Neural cell (in vitro differentiated cells): ENCODE results near the gene PDZRN3. TPM values are rescaled to one million over a fixed set of nuclear protein-coding genes. Genes with fewer than 3 reads are reported as not detected.

Experiments used
- H2AFZ ChIP-seq: fragments of 200-600, 300-800 bp; sonication (generic), shearing (Covaris generic); 2 replicates; pipeline ENCODE4 v1.6.0; 2014; ENCODE audit warnings: low read depth, mild to moderate bottlenecking, antibody characterized with exemption, low read length, moderate library complexity
- H3F3A ChIP-seq: fragments of 200-600 bp; shearing (Covaris generic); 2 replicates; pipeline ENCODE4 v1.6.1; 2016; ENCODE audit warnings: mild to moderate bottlenecking, moderate library complexity, mixed read lengths, antibody characterized with exemption, low read length; ENCODE audit not compliant: insufficient read depth, poor library complexity, severe bottlenecking
- H3K27ac ChIP-seq: fragments of 200-600, 300-800 bp; sonication (generic), shearing (Covaris generic); 2 replicates; pipeline ENCODE4 v1.5.1; 2014; ENCODE audit warnings: mild to moderate bottlenecking, low read length, moderate library complexity
- H3K27me3 ChIP-seq: fragments of 300-800, 200-600 bp; sonication (generic), shearing (Covaris generic); 2 replicates; pipeline ENCODE4 v1.6.0; 2014; ENCODE audit warnings: mild to moderate bottlenecking, low read depth, low read length, moderate library complexity; ENCODE audit not compliant: insufficient read depth
- H3K36me3 ChIP-seq: fragments of 300-800, 200-600 bp; sonication (generic), shearing (Covaris generic); 2 replicates; pipeline ENCODE4 v1.5.1; 2014; ENCODE audit warnings: mild to moderate bottlenecking, antibody characterized with exemption, low read length, moderate library complexity; ENCODE audit not compliant: insufficient read depth
- H3K4me2 ChIP-seq: fragments of 300-800, 200-600 bp; sonication (generic), shearing (Covaris generic); 2 replicates; pipeline ENCODE4 v1.6.0; 2014; ENCODE audit warnings: mild to moderate bottlenecking, low read length
- H3K4me3 ChIP-seq: fragments of 300-800, 200-600 bp; sonication (generic), shearing (Covaris generic); 2 replicates; pipeline ENCODE4 v1.5.1; 2014; ENCODE audit warnings: mild to moderate bottlenecking, low read length, moderate library complexity
- H3K79me2 ChIP-seq: fragments of 200-600 bp; shearing (Covaris generic); replicated peaks from 2 replicates; pipeline ENCODE4 v1.6.0; 2014; ENCODE audit warnings: mild to moderate bottlenecking, low read length, moderate library complexity; ENCODE audit not compliant: insufficient read depth
- H3K9ac ChIP-seq: fragments of 300-800, 200-600 bp; sonication (generic), shearing (Covaris generic); 2 replicates; pipeline ENCODE4 v1.6.1; 2016; ENCODE audit warnings: mild to moderate bottlenecking, low read length, mixed read lengths
- H3K9me2 ChIP-seq: fragments of 200-600 bp; shearing (Covaris generic); 2 replicates; pipeline ENCODE4 v1.6.1; 2016; ENCODE audit warnings: mild to moderate bottlenecking, low read length, mixed read lengths; ENCODE audit not compliant: insufficient read depth
- H3K9me3 ChIP-seq: fragments of 200-600, 300-800 bp; sonication (generic), shearing (Covaris generic); 2 replicates; pipeline ENCODE4 v1.6.1; 2016; ENCODE audit warnings: mild to moderate bottlenecking, mixed run types, low read length, moderate library complexity, mixed read lengths
- H4K20me1 ChIP-seq: fragments of 200-600 bp; shearing (Covaris generic); 2 replicates; pipeline ENCODE4 v1.6.1; 2016; ENCODE audit warnings: mild to moderate bottlenecking, mixed run types; ENCODE audit not compliant: insufficient read depth
- CTCF ChIP-seq: fragments of 450-650 bp; IDR thresholded peaks from 2 replicates; pipeline ENCODE4 v1.5.1; 2014; ENCODE audit warnings: antibody characterized with exemption, mild to moderate bottlenecking, moderate library complexity; ENCODE audit not compliant: poor library complexity, severe bottlenecking
- EP300 ChIP-seq: fragments of 450-650 bp; conservative IDR thresholded peaks from 2 replicates; pipeline ENCODE4 v1.6.1; 2014; ENCODE audit warnings: antibody characterized with exemption, mild to moderate bottlenecking, moderate library complexity; ENCODE audit not compliant: poor library complexity, severe bottlenecking
- EZH2 ChIP-seq: fragments of 200-600, 300-800 bp; shearing (Covaris generic), sonication (generic); IDR thresholded peaks from 2 replicates; pipeline ENCODE4 v1.6.1; 2014; ENCODE audit warnings: antibody characterized with exemption, low read length, borderline replicate concordance, mild to moderate bottlenecking; ENCODE audit not compliant: insufficient read depth, poor library complexity, severe bottlenecking
- MXI1 ChIP-seq: fragments of 450-650 bp; conservative IDR thresholded peaks from 2 replicates; pipeline ENCODE4 v1.6.1; 2014; ENCODE audit warnings: antibody characterized with exemption, mild to moderate bottlenecking; ENCODE audit not compliant: poor library complexity, severe bottlenecking
- POLR2AphosphoS5 ChIP-seq: IDR thresholded peaks from 2 replicates; pipeline ENCODE4 v1.6.1; 2012
- RAD21 ChIP-seq: fragments of 450-650 bp; conservative IDR thresholded peaks from 2 replicates; pipeline ENCODE4 v1.6.1; 2014; ENCODE audit warnings: antibody characterized with exemption, mild to moderate bottlenecking, moderate library complexity
- SMC3 ChIP-seq: fragments of 450-650 bp; conservative IDR thresholded peaks from 2 replicates; pipeline ENCODE4 v1.6.1; 2014; ENCODE audit warnings: antibody characterized with exemption, mild to moderate bottlenecking, moderate library complexity; ENCODE audit not compliant: poor library complexity
- TAF1 ChIP-seq: IDR thresholded peaks from 2 replicates; pipeline ENCODE4 v1.6.1; 2012; ENCODE audit warnings: low read depth
- polyA plus RNA-seq: library from polyadenylated mRNA; depleted of rRNA; stranded (reverse); fragments of >200 nt; gene quantifications from 2 replicates; pipeline ENCODE4 v1.2.3, GENCODE V29; 2014
- TF ChIP-seq, protein P1 (sequence below): IDR thresholded peaks from 2 replicates; pipeline ENCODE4 v1.6.1; 2012; ENCODE audit warnings: borderline replicate concordance

Gene PDZRN3
- polyA plus RNA-seq, 1 donor from 2014 or later = 1.1 TPM

DNA sequence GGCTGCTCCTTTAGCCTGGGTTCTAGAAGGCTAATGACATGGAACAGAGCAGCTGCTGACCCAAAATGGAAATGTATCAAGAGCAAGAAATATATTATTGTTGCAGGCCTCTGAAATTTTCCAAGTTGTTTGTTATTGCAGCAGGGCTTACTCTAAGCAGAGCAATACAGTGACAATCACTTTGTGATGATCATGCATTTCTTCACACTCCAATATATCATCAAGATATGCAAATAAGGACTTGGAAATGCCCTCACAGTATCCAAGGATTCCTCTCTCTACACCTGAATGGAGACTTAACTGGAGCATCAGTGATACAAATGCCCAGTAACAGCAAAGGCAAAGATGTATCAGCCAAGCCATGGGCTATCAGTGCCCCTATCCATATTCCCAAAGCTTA, 89.6 kb downstream of the PDZRN3 start:
- no peaks in the 10 kb centered on the region for H3K9me3 ChIP-seq
- no peak overlapping the region for H3K27ac ChIP-seq
- H3F3A ChIP-seq = no peaks in the 10 kb centered on the region
- no peak overlapping the region for H3K4me2 ChIP-seq
- H3K36me3 ChIP-seq = no peaks in the 10 kb centered on the region
- no peak overlapping the region for H3K4me3 ChIP-seq
- H4K20me1 ChIP-seq = no peaks in the 10 kb centered on the region
- H2AFZ ChIP-seq = no peak overlapping the region
- no peaks in the 10 kb centered on the region for H3K79me2 ChIP-seq
- no peaks in the 10 kb centered on the region for H3K27me3 ChIP-seq
- TF ChIP-seq CTCF (no peak), SMC3 (no peak), MXI1 (no peak), EZH2 (no peak), EP300 (no peak), RAD21 (no peak), TAF1 (no peak), POLR2AphosphoS5 (no peak)
- TF ChIP-seq, protein P1, sequence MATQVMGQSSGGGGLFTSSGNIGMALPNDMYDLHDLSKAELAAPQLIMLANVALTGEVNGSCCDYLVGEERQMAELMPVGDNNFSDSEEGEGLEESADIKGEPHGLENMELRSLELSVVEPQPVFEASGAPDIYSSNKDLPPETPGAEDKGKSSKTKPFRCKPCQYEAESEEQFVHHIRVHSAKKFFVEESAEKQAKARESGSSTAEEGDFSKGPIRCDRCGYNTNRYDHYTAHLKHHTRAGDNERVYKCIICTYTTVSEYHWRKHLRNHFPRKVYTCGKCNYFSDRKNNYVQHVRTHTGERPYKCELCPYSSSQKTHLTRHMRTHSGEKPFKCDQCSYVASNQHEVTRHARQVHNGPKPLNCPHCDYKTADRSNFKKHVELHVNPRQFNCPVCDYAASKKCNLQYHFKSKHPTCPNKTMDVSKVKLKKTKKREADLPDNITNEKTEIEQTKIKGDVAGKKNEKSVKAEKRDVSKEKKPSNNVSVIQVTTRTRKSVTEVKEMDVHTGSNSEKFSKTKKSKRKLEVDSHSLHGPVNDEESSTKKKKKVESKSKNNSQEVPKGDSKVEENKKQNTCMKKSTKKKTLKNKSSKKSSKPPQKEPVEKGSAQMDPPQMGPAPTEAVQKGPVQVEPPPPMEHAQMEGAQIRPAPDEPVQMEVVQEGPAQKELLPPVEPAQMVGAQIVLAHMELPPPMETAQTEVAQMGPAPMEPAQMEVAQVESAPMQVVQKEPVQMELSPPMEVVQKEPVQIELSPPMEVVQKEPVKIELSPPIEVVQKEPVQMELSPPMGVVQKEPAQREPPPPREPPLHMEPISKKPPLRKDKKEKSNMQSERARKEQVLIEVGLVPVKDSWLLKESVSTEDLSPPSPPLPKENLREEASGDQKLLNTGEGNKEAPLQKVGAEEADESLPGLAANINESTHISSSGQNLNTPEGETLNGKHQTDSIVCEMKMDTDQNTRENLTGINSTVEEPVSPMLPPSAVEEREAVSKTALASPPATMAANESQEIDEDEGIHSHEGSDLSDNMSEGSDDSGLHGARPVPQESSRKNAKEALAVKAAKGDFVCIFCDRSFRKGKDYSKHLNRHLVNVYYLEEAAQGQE = no peak
- H3K9me2 ChIP-seq = no peaks in the 10 kb centered on the region
- no peak overlapping the region for H3K9ac ChIP-seq

GRCh38 chr3:73530022-73530396, 94.7 kb downstream of the PDZRN3 start:
- no peaks in the 10 kb centered on the region for H4K20me1 ChIP-seq
- no peak overlapping the region for H3K9ac ChIP-seq
- H3K9me3 ChIP-seq = no peaks in the 10 kb centered on the region
- no peaks in the 10 kb centered on the region for H3K9me2 ChIP-seq
- TF ChIP-seq EZH2 = no peak
- TF ChIP-seq MXI1 = no peak
- H3K27ac ChIP-seq = no peak overlapping the region
- no peak overlapping the region for H3K4me3 ChIP-seq
- H3K27me3 ChIP-seq = no peaks in the 10 kb centered on the region
- no peaks in the 10 kb centered on the region for H3F3A ChIP-seq
- H3K4me2 ChIP-seq = no peak overlapping the region
- H3K36me3 ChIP-seq = no peaks in the 10 kb centered on the region
- no peaks in the 10 kb centered on the region for H3K79me2 ChIP-seq
- no peak overlapping the region for H2AFZ ChIP-seq
